IMR-90 (cell line): ENCODE results near the gene LRRFIP1. TPM values are rescaled to one million over a fixed set of nuclear protein-coding genes. Genes with fewer than 3 reads are reported as not detected.

ENCODE experiments used
- ATAC-seq: fragments of 200-7000 bp; cut with Tn5 transposase; 2 replicates; pipeline ENCODE4 v1.9.1; 2020; ENCODE audit warnings: low read depth, mild to moderate bottlenecking, moderate library complexity
- BruUV-seq: library from RNA; stranded (reverse); fragments of 400-500 nt; replicated peaks from 2 replicates; lab custom pipeline; 2021; lab: Mats Ljungman, UMichigan
- CTCF ChIA-PET: fragments of 300-600 bp; formaldehyde crosslinking; extraction: SDS; loops from one replicate; lab custom pipeline; 2021; ENCODE audit warnings: antibody characterized with exemption; lab: Yijun Ruan, JAX
- POLR2A ChIA-PET: fragments of 300-600 bp; sonication (Branson Sonifier 250); formaldehyde crosslinking; loops from one replicate; lab custom pipeline; 2022; ENCODE audit warnings: antibody characterized with exemption; ENCODE audit not compliant: unreplicated experiment; lab: Charles Lee
- DNase-seq: peaks from one replicate; pipeline ENCODE4 v3.0.0; 2013
- H2AFZ ChIP-seq: replicated peaks from 2 replicates; pipeline ENCODE3; 2013; ENCODE audit warnings: low read length, mild to moderate bottlenecking; ENCODE audit not compliant: poor library complexity
- H2AK5ac ChIP-seq: 2 replicates; pipeline ENCODE4 v1.6.1; 2013; ENCODE audit warnings: low read depth, low read length, inconsistent platforms
- H2AK9ac ChIP-seq: replicated peaks from 2 replicates; pipeline ENCODE3; 2013; ENCODE audit warnings: mild to moderate bottlenecking, low read depth, low read length, moderate library complexity; ENCODE audit not compliant: poor library complexity
- H2BK120ac ChIP-seq: 2 replicates; pipeline ENCODE4 v1.6.1; 2013; ENCODE audit warnings: low read depth, low read length, inconsistent platforms
- H2BK15ac ChIP-seq: 3 replicates; pipeline ENCODE4 v1.6.1; 2013; ENCODE audit warnings: low read depth, low read length, inconsistent platforms
- H2BK20ac ChIP-seq: 2 replicates; pipeline ENCODE4 v1.6.1; 2013; ENCODE audit warnings: low read depth, mild to moderate bottlenecking, inconsistent platforms, low read length, moderate library complexity
- H2BK5ac ChIP-seq: 2 replicates; pipeline ENCODE4 v1.6.1; 2013; ENCODE audit warnings: mild to moderate bottlenecking, low read depth, low read length, inconsistent platforms; ENCODE audit not compliant: poor library complexity, severe bottlenecking
- H3K14ac ChIP-seq: replicated peaks from 2 replicates; pipeline ENCODE4 v1.6.1; 2013; ENCODE audit warnings: low read depth, low read length, inconsistent platforms
- H3K18ac ChIP-seq: 2 replicates; pipeline ENCODE4 v1.6.1; 2013; ENCODE audit warnings: low read depth, low read length, control low read depth
- H3K23ac ChIP-seq: 2 replicates; pipeline ENCODE4 v1.6.1; 2013; ENCODE audit warnings: low read depth, low read length, inconsistent platforms
- H3K27ac ChIP-seq: 2 replicates; pipeline ENCODE4 v1.5.1; 2013; ENCODE audit warnings: mild to moderate bottlenecking, control low read depth, low read length; ENCODE audit not compliant: insufficient read depth
- H3K27me3 ChIP-seq: 2 replicates; pipeline ENCODE4 v1.6.1; 2013; ENCODE audit warnings: low read length; ENCODE audit not compliant: control insufficient read depth, insufficient read depth
- H3K36me3 ChIP-seq: 2 replicates; pipeline ENCODE4 v1.6.1; 2013; ENCODE audit warnings: low read length, mixed read lengths; ENCODE audit not compliant: control insufficient read depth, insufficient read depth
- H3K4ac ChIP-seq: 2 replicates; pipeline ENCODE4 v1.6.1; 2013; ENCODE audit warnings: low read depth, low read length, inconsistent platforms
- H3K4me1 ChIP-seq: 2 replicates; pipeline ENCODE4 v1.6.1; 2013; ENCODE audit warnings: low read length, mixed read lengths; ENCODE audit not compliant: control insufficient read depth, insufficient read depth
- H3K4me2 ChIP-seq: 2 replicates; pipeline ENCODE4 v1.6.1; 2013; ENCODE audit warnings: low read depth, mild to moderate bottlenecking, control low read depth, low read length, moderate library complexity
- H3K4me3 ChIP-seq: 2 replicates; pipeline ENCODE4 v1.5.1; 2013; ENCODE audit warnings: low read depth, mild to moderate bottlenecking, control low read depth, low read length, moderate library complexity; ENCODE audit not compliant: insufficient read depth
- H3K56ac ChIP-seq: 2 replicates; pipeline ENCODE4 v1.6.1; 2013; ENCODE audit warnings: low read length, inconsistent platforms; ENCODE audit not compliant: insufficient read depth; ENCODE audit errors: extremely low read depth
- H3K79me1 ChIP-seq, 2 experiments: 2 replicates each; pipeline ENCODE4 v1.6.1; 2013; ENCODE audit warnings: low read length in 2 of 2, inconsistent platforms in 1 of 2, low read depth in 1 of 2
- H3K9ac ChIP-seq: 2 replicates; pipeline ENCODE4 v1.6.1; 2013; ENCODE audit warnings: low read depth, low read length, control low read depth
- H3K9me1 ChIP-seq: 2 replicates; pipeline ENCODE4 v1.6.1; 2013; ENCODE audit warnings: low read length, inconsistent platforms; ENCODE audit not compliant: insufficient read depth
- H3K9me3 ChIP-seq: 2 replicates; pipeline ENCODE4 v1.6.1; 2013; ENCODE audit warnings: low read length; ENCODE audit not compliant: control insufficient read depth, insufficient read depth
- H4K20me1 ChIP-seq: 2 replicates; pipeline ENCODE4 v1.6.1; 2013; ENCODE audit warnings: low read length, inconsistent platforms; ENCODE audit not compliant: insufficient read depth
- H4K5ac ChIP-seq: 2 replicates; pipeline ENCODE4 v1.6.1; 2013; ENCODE audit warnings: mild to moderate bottlenecking, low read depth, low read length, control low read depth
- H4K8ac ChIP-seq, 2 experiments: 2 replicates each; pipeline ENCODE4 v1.6.1; 2013; ENCODE audit warnings: low read depth in 2 of 2, low read length in 2 of 2, control low read depth in 1 of 2, inconsistent platforms in 1 of 2
- H4K91ac ChIP-seq: 2 replicates; pipeline ENCODE4 v1.6.1; 2013; ENCODE audit warnings: low read depth, low read length, inconsistent platforms; ENCODE audit not compliant: insufficient read depth
- CEBPB ChIP-seq: IDR thresholded peaks from 2 replicates; pipeline ENCODE4 v1.6.1; 2012; ENCODE audit warnings: low read depth, low read length, improper control_type of control experiment
- CHD1 ChIP-seq: IDR thresholded peaks from 2 replicates; pipeline ENCODE4 v1.6.1; 2012; ENCODE audit warnings: low read depth, low read length, improper control_type of control experiment
- FOS ChIP-seq: fragments of 150-350 bp; IDR thresholded peaks from 2 replicates; pipeline ENCODE4 v1.6.1; 2016; ENCODE audit warnings: low read depth, low read length
- MAFK ChIP-seq: IDR thresholded peaks from 2 replicates; pipeline ENCODE4 v1.6.1; 2012; ENCODE audit warnings: low read depth, low read length, improper control_type of control experiment
- MAZ ChIP-seq: IDR thresholded peaks from 2 replicates; pipeline ENCODE4 v1.6.1; 2012; ENCODE audit warnings: low read depth, mild to moderate bottlenecking, low read length, improper control_type of control experiment, moderate library complexity, borderline replicate concordance
- MXI1 ChIP-seq: IDR thresholded peaks from 2 replicates; pipeline ENCODE4 v1.6.1; 2012; ENCODE audit warnings: low read depth, mild to moderate bottlenecking, low read length, moderate library complexity, borderline replicate concordance
- NFE2L2 ChIP-seq: fragments of 150-350 bp; IDR thresholded peaks from 2 replicates; pipeline ENCODE4 v1.6.1; 2016; ENCODE audit warnings: low read depth, mild to moderate bottlenecking, low read length
- POLR2A ChIP-seq: IDR thresholded peaks from 2 replicates; pipeline ENCODE4 v1.6.1; 2012; ENCODE audit warnings: mild to moderate bottlenecking, low read depth, low read length
- RAD21 ChIP-seq: IDR thresholded peaks from 2 replicates; pipeline ENCODE4 v1.6.1; 2012; ENCODE audit warnings: low read length, improper control_type of control experiment
- RCOR1 ChIP-seq: IDR thresholded peaks from 2 replicates; pipeline ENCODE4 v1.6.1; 2012; ENCODE audit warnings: mild to moderate bottlenecking, low read length, improper control_type of control experiment; ENCODE audit not compliant: insufficient replicate concordance
- RFX5 ChIP-seq: IDR thresholded peaks from 2 replicates; pipeline ENCODE4 v1.8.0; 2012; ENCODE audit warnings: low read depth, mild to moderate bottlenecking, low read length, moderate library complexity
- SMC3 ChIP-seq: fragments of 150-350 bp; IDR thresholded peaks from 2 replicates; pipeline ENCODE4 v1.6.1; 2016; ENCODE audit warnings: low read depth, mild to moderate bottlenecking, antibody characterized with exemption, low read length, moderate library complexity
- WGBS, 2 experiments: methylation state at CpG; one replicate each; pipeline versions ENCODE4 v1.1.5 to v1.1.7; 2013; ENCODE audit warnings: missing lambda C conversion rate in 2 of 2; ENCODE audit not compliant: insufficient read length in 1 of 2; ENCODE audit errors: extremely low coverage in 2 of 2; 5-methylcytosine and 5-hydroxymethylcytosine counted together
- dilution Hi-C: fragments of 300-500 bp; cut with HindIII; formaldehyde crosslinking; loops from one replicate; pipeline ENCODE4 v1.14.3; 2018; ENCODE audit warnings: low sequenced_read_pairs; ENCODE audit not compliant: unreplicated experiment
- in situ Hi-C: fragments of 300-500 bp; cut with MboI; formaldehyde crosslinking; loops from 3 replicates; pipeline ENCODE4 v1.14.3; 2019; ENCODE audit warnings: low sequenced_read_pairs, inconsistent platforms, mixed read lengths
- intact Hi-C: fragments of 100-400 bp; cut with micrococcal nuclease; formaldehyde crosslinking; loops from 2 replicates; pipeline ENCODE4 v1.10.0; 2022
- polyA plus RNA-seq, 3 experiments: library from polyadenylated mRNA; depleted of rRNA; stranded (reverse); fragments of >200 nt; gene quantifications; 2 replicates each; pipeline ENCODE4 v1.2.3, GENCODE V29; 2012; ENCODE audit warnings: low replicate concordance in 1 of 3
- total RNA-seq: library from RNA; depleted of rRNA; stranded (reverse); fragments of >200 nt; gene quantifications from 2 replicates; pipeline ENCODE4 v1.2.3, GENCODE V29; 2012
- TF ChIP-seq, protein P1 (sequence below): conservative IDR thresholded peaks from 2 replicates; pipeline ENCODE4 v1.5.1; 2012; ENCODE audit warnings: mild to moderate bottlenecking, low read depth, low read length, improper control_type of control experiment
- TF ChIP-seq, protein P2 (sequence below): fragments of 150-350 bp; IDR thresholded peaks from 2 replicates; pipeline ENCODE4 v1.6.1; 2016; ENCODE audit warnings: low read depth, mild to moderate bottlenecking, low read length, moderate library complexity, borderline replicate concordance
- TF ChIP-seq, protein P3 (sequence below): fragments of 150-350 bp; IDR thresholded peaks from 2 replicates; pipeline ENCODE4 v1.6.1; 2017; ENCODE audit warnings: mild to moderate bottlenecking, antibody characterized with exemption, low read length, low read depth

Gene LRRFIP1
- total and polyA plus RNA-seq, 2 of the 4 experiments (the other 2 are of a cell fraction), result 52.2 to 54.4 TPM

DNA sequence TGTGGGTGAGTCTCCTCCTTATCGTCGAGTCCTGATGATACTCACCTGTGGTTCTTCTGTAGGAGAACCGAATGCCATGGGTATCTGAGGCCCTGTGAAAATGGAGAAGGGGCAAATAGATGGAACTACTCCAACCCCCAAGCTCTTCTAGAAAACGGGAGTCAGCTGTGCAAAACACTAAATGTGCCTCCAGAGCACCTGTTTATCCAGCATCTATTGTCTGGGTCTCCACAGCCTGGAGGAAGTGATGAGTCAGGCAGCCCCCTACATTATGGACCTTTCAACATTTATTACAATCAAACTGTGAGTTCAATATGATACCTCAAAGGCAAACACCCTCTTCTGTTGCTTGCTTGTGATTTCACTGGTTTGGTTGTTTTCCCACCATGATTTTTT is 9.8 kb upstream of the LRRFIP1 start:
- Histone ChIP-seq H3K56ac (0 out of 2 replicates have a peak overlapping the region, but pooled peaks have one; percentile 50), H4K91ac (peak overlapping the region; percentile 83), H3K4me3 (no peak overlapping the region), H3K14ac (peak overlapping the region; percentile 79), H3K9me1 (peaks cover 34% of the 10 kb centered on the region), H2BK5ac (peak overlapping the region; percentile 96), H3K27me3 (no peaks in the 10 kb centered on the region), H3K18ac (peak overlapping the region; percentile 84), H2AFZ (peak overlapping the region; percentile 87), H4K8ac (peak overlapping the region; percentile 67 to 91; a peak in 3 of 4 replicates), H4K20me1 (no peaks in the 10 kb centered on the region), H3K9ac (peak overlapping the region; percentile 19; the same call in 1 of the 2 replicates), H3K9me3 (no peaks in the 10 kb centered on the region), H2BK15ac (peak overlapping the region; percentile 89; the same call in 2 of the 3 replicates), H3K27ac (peak overlapping the region; percentile 78), H2AK9ac (peak overlapping the region; percentile 29), H3K4me2 (no peak overlapping the region), H3K23ac (peak overlapping the region; percentile 76), H3K36me3 (no peaks in the 10 kb centered on the region), H2BK120ac (peak overlapping the region; percentile 88), H4K5ac (peak overlapping the region; percentile 68), H3K4ac (peak overlapping the region; percentile 90), H3K4me1 (peaks cover 30% of the 10 kb centered on the region), H2BK20ac (peak overlapping the region; percentile 97), H3K79me1 (peaks cover 0 to 14% of the 10 kb centered on the region in 2 experiments; a peak in 2 of 4 replicates), H2AK5ac (peak overlapping the region; percentile 97; the same call in 1 of the 2 replicates)
- POLR2A ChIA-PET, result no interaction called here
- no CpG with 5 or more reads among the region's 4 CpGs for WGBS, 2 experiments
- in situ Hi-C loops (no loop called here), intact Hi-C loops (no loop called here), dilution Hi-C loops (no loop called here)
- no peak for DNase-seq
- TF ChIP-seq, protein P1, sequence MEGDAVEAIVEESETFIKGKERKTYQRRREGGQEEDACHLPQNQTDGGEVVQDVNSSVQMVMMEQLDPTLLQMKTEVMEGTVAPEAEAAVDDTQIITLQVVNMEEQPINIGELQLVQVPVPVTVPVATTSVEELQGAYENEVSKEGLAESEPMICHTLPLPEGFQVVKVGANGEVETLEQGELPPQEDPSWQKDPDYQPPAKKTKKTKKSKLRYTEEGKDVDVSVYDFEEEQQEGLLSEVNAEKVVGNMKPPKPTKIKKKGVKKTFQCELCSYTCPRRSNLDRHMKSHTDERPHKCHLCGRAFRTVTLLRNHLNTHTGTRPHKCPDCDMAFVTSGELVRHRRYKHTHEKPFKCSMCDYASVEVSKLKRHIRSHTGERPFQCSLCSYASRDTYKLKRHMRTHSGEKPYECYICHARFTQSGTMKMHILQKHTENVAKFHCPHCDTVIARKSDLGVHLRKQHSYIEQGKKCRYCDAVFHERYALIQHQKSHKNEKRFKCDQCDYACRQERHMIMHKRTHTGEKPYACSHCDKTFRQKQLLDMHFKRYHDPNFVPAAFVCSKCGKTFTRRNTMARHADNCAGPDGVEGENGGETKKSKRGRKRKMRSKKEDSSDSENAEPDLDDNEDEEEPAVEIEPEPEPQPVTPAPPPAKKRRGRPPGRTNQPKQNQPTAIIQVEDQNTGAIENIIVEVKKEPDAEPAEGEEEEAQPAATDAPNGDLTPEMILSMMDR, result no peak
- TF ChIP-seq RAD21 (no peak), FOS (no peak), MAZ (no peak), SMC3 (no peak), NFE2L2 (no peak), POLR2A (no peak), RFX5 (no peak), CHD1 (no peak), CEBPB (no peak), RCOR1 (no peak), MXI1 (no peak), MAFK (no peak)
- TF ChIP-seq, protein P2, sequence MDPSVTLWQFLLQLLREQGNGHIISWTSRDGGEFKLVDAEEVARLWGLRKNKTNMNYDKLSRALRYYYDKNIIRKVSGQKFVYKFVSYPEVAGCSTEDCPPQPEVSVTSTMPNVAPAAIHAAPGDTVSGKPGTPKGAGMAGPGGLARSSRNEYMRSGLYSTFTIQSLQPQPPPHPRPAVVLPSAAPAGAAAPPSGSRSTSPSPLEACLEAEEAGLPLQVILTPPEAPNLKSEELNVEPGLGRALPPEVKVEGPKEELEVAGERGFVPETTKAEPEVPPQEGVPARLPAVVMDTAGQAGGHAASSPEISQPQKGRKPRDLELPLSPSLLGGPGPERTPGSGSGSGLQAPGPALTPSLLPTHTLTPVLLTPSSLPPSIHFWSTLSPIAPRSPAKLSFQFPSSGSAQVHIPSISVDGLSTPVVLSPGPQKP, result no peak
- TF ChIP-seq, protein P3, sequence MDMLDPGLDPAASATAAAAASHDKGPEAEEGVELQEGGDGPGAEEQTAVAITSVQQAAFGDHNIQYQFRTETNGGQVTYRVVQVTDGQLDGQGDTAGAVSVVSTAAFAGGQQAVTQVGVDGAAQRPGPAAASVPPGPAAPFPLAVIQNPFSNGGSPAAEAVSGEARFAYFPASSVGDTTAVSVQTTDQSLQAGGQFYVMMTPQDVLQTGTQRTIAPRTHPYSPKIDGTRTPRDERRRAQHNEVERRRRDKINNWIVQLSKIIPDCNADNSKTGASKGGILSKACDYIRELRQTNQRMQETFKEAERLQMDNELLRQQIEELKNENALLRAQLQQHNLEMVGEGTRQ, result no peak
- no TSS peak for BruUV-seq
- ATAC-seq, result no peak
- CTCF ChIA-PET, result interaction anchor here (0.7 to 1.4 kb wide), 3 partner anchors 15 to 203 kb away, joined by 3 to 7 read pairs (median 3); partner anchors contain the start of gene COL6A3
